ENCODE measurements around the gene MRPS18B.
"Not testable (repeated sequence)": the region's sequence is repeated elsewhere in the genome, so short reads cannot be mapped to it uniquely, and the experiment has no call there.

Gene MRPS18B

DNA sequence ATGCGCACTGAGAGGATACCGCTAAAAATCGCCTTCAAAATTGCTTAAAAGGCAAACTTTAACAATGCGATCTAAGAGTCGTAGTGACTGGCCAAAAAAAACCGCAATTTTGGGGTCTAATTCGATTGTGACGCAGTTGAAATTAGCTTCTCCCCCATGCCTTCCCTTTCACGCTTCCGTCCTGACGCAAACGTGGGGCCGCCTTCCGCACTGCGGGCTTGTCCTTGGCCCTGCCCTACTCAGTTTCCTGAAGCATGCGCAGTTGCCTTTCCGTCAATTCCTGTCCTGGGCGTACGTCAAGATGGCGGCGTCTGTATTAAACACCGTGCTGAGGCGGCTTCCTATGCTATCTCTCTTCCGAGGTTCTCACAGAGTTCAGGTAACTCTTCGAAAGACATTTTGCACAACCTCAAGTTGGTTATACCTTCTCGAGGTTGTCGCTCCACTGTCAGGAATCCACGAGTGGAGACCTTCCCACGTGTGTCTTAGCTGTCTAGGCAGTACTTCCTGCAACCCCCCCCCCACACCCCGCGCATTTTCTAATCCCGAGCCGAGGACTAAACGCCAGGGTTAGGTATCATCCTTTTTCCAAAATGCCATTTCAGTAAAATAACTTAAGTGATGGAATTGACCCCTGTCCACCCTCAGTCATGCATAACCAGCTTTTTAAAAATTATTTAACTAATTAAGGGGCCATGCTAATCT, at the start of gene MRPS18B:
Gene MRPS18B (plus strand): TSS at position 276 of the 705 bp plus-strand sequence. CDS start 26 bp downstream, at position 302.
- peak; percentile 91 for DNase-seq (ENCODE audit: insufficient read length, low spot score)
- FAIRE-seq, result no peak

DNA sequence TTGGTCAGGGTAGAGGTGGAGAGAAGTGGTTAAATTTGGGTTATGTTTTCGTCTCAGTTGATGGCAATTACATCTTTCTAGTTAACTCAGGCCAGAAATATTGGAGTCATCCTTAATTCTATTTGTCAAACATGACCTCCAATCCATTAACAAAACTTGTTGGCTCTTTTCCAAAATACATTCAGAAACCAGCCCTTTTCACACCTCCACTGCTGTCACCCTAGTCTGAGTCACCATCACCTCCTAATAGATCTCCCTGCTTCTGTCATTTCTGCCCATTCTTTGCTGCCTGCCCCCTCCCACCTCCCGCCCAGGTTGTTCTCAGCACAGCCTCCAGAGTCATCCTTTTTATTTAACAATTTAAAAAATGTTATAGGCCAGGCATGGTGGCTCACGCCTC, 49.4 kb upstream of the MRPS18B start:
- DNase-seq (ENCODE audit: insufficient read length, low spot score) (no peak), FAIRE-seq (no peak)

DNA sequence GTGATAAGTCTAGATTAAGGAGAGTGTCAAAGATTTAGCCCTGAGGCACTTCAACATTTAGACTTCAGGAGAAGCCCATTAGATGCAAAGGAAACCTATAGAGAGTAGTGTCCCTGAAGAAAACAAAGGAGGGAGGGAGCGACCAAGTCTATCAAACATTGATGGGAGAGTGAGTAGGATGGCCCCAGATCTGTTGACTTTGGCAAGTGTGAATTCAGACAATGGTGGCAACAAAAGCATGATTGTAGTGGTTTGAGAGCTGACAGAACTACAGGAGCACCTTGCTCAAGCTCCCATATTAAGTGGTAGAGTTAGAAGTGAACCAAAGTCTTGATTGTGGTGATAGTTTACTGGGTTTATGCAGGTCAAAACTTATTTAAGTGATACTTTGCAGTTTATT, 47.4 kb upstream of the MRPS18B start:
- DNase-seq (ENCODE audit: insufficient read length, low spot score) (no peak), FAIRE-seq (no peak)

DNA sequence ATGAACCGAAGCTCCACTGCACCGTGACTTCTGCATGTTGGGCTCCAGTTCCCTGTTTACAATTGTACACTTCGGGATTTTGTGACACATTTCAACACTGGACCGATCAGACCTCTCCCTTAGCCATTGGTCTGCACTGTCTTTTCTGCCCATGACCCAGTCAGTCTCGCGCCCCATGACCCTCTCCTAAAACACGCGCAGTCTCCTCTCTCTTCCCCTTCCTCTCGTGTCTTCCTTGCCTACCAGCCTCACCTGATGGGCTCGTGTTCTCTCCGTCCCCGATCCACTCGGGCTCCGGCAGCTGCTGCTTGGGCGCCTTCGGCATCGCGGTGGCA, 46.9 kb upstream of the MRPS18B start:
- DNase-seq (ENCODE audit: insufficient read length, low spot score) (no peak), FAIRE-seq (no peak)

DNA sequence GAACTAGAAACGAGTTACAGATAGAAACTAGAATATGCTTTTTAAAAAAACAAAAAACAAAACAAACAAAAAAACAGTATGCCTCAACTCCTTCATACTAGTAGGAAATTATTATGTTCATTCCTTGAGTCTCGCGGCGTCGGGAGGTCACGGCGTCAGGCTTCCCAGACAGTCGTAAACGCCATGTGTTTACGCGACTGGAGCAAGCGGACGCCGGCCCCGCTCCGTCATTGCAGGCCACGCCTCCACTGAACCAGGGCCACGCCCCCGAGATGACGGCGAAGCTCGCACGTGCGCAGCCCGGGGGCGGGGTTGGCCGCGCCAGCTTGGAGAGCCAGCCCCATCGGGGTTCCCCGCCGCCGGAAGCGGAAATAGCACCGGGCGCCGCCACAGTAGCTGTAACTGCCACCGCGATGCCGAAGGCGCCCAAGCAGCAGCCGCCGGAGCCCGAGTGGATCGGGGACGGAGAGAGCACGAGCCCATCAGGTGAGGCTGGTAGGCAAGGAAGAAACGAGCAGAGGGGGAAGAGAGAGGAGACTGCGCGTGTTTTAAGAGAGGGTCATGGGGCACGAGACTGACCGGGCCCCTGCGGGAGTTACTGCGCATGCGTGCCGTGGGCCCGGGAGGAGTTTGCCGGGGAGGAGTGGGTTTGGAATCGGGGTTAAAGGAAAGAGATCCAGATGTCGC, 46.4 kb upstream of the MRPS18B start, which contains the start of gene ABCF1:
Gene ABCF1 (plus strand): TSS at position 368 of the 687 bp plus-strand sequence. CDS start 46 bp downstream, at position 414.
- DNase-seq (ENCODE audit: insufficient read length, low spot score), result peak; percentile 96
- FAIRE-seq, result peak; percentile 95

DNA sequence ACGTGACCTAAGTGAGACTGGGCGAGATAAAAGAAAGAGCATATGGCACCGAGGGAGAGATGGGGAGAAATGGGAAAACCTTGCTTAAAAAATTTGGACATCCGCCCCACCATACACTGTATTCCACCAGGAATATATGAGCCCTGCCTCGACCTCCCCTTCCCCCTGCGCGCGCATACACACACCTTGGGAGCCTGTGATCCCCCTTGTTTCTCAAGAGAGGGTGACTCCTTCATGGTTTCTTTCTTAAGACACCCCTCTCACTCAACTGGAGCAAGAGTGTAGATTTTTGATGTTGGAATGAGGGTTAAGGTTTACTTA, 45.9 kb upstream of the MRPS18B start:
- DNase-seq (ENCODE audit: insufficient read length, low spot score) (no peak), FAIRE-seq (no peak)

DNA sequence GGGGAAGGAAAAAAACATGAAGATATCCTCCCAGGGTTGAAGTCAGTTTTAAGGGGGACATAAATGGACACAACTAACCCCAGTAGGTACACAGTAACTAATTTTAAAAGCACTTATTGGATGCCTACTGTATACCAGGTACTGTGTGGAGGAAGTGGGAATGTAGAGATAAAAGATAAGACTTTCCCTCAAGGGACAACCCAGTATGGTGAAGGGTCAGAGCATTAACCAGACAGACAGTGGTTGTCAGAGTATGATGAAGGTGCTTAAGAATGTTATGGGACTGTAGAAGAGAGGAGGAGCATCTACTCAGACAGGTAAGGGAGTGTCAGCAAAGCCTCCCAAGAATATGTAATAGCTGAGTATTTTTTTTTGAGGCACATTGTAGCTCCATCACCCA, 45.5 kb upstream of the MRPS18B start:
- no peak for DNase-seq (ENCODE audit: insufficient read length, low spot score)
- FAIRE-seq, result no peak

DNA sequence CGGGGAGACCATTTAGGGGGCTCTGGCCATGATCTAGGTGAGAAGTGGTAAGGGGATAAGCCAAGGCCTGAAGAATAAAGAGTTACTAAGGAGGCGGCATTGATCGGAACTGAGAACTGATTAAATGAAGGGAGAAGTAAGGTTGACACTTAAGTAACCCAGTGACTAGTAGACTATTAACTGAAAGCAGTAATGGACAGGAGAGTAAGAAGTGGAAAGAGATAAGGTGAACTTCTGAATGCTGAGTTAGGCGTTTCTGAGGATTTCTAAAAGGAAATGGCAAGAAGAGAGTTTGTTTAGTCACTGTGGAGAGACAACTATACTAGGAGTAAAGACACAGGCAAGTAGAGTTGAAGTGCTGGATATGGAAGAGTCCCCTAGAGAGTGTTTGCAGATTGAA, 44.5 kb upstream of the MRPS18B start:
- DNase-seq (ENCODE audit: insufficient read length, low spot score), result no peak
- no peak for FAIRE-seq

DNA sequence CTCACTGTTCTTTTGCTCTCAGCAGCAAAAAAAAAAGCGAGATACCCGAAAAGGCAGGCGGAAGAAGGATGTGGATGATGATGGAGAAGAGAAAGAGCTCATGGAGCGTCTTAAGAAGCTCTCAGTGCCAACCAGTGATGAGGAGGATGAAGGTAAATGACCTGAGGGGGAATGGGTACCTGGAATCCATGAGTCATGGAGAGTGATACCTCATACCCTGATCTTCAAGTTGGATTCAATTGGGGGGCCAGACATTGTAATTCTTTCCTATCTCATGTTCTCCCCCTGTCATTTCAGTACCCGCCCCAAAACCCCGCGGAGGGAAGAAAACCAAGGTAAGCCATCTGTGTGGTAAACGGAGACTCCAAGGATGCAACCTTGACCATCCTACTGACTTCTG, 39.6 kb upstream of the MRPS18B start:
- FAIRE-seq (no peak), DNase-seq (ENCODE audit: insufficient read length, low spot score) (no peak)

DNA sequence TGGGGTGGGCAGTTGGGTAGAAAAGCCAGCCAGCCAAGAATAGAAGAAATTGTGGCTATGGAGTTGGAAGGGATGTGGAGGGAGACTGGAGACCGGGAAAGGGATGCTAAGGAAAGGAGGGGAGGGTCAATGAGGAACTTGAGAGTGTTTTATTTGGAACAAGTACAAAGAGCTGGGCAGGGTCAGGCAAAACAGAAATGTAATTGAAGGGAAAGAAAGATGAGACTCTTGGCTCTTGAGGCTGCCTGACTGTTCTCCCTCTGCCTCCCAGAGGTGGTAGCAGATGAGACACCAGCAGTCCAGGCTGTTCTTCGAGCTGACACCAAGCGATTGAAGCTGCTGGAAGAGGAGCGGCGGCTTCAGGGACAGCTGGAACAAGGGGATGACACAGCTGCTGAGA, 33.7 kb upstream of the MRPS18B start:
- FAIRE-seq, result no peak

DNA sequence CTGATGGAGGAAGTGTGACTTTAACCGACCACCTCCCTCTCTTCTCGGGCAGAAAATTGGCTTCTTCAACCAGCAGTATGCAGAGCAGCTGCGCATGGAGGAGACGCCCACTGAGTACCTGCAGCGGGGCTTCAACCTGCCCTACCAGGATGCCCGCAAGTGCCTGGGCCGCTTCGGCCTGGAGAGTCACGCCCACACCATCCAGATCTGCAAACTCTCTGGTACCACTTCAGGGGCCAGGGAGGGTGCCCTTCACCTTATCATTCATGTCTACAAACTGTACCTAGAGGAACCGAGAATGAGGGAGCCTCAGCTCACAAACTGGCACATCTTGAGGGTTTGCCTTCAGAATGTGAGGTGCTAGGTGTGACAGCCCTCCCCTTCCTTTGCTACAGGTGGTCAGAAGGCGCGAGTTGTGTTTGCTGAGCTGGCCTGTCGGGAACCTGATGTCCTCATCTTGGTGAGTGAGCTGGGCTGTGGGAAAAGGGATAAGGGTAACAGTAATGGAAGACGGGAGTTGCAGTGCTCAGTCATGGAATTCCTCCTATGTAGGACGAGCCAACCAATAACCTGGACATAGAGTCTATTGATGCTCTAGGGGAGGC, 27.8 kb upstream of the MRPS18B start:
- DNase-seq (ENCODE audit: insufficient read length, low spot score), result no peak
- FAIRE-seq, result no peak

More for the DNA sequence above, 33.7 kb upstream of the MRPS18B start:
- DNase-seq (ENCODE audit: insufficient read length, low spot score), result no peak

DNA sequence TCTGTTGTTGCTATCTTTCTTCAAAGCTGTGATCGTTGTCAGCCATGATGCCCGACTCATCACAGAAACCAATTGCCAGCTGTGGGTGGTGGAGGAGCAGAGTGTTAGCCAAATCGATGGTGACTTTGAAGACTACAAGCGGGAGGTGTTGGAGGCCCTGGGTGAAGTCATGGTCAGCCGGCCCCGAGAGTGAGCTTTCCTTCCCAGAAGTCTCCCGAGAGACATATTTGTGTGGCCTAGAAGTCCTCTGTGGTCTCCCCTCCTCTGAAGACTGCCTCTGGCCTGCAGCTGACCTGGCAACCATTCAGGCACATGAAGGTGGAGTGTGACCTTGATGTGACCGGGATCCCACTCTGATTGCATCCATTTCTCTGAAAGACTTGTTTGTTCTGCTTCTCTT, 27.1 kb upstream of the MRPS18B start:
- FAIRE-seq, result no peak

DNA sequence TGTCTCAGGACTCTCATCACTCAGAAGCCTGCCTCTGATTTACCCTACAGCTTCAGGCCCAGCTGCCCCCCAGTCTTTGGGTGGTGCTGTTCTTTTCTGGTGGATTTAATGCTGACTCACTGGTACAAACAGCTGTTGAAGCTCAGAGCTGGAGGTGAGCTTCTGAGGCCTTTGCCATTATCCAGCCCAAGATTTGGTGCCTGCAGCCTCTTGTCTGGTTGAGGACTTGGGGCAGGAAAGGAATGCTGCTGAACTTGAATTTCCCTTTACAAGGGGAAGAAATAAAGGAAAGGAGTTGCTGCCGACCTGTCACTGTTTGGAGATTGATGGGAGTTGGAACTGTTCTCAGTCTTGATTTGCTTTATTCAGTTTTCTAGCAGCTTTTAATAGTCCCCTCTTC, 26.6 kb upstream of the MRPS18B start:
- no peak for FAIRE-seq
- no peak for DNase-seq (ENCODE audit: insufficient read length, low spot score)

More for the DNA sequence above, 27.1 kb upstream of the MRPS18B start:
- no peak for DNase-seq (ENCODE audit: insufficient read length, low spot score)

DNA sequence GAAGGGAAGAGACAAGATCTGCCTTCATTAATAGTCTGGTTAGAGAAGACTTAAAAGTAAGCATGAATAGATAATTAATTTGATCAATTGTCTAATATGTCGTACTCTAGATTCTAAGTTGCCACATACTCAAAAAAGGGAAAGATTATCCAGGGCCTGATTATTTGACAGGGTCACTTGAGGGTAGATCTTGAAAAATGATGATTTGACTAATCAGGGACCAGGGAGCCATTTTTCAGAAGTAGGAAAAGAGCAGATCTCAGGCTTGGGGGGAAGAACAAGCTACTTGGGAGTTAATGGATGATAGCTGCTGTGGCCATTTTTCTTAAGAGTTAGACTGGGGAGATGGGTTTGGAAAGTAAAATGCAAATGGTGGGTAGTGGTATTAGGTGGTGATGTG, 25.4 kb upstream of the MRPS18B start:
- DNase-seq (ENCODE audit: insufficient read length, low spot score) (no peak), FAIRE-seq (no peak)

DNA sequence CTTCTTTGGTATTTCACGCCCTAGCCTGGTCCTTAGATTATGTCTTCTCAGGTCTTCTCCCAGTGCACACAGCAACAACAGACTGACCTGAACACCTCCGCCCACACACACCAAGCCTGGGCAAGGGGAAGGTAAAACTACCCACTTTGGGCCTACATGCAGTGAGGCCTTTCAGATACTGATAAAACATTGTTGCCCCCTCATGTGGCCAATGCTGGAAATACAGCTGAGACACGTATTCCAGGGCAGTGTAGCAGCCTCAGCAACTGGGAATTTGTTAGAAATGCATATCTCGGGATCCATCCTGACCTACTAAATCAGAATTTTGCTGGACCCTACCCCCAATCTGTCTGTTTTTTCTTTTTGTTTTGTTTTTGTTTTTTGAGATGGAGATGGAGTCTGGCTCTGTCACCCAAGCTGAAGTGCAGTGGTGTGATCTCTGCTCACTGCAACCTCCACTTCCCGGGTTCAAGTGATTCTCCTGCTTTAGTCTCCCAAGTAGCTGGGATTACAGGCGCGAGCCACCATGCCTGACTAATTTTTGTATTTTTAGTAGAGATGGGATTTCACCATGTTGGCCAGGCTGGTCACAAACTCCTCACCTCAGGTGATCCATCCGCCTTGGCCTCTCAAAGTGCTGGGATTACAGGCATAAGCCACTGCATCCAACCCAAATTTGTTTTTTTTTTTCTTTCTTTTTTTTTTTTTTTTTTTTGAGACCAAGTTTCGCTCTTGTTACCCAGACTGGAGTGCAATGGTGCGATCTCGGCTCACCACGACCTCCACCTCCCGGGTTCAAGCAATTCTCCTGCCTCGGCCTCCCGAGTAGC, 20.1 kb upstream of the MRPS18B start:
- peak; percentile 79 for DNase-seq (ENCODE audit: insufficient read length, low spot score)
- not testable (repeated sequence) for FAIRE-seq

DNA sequence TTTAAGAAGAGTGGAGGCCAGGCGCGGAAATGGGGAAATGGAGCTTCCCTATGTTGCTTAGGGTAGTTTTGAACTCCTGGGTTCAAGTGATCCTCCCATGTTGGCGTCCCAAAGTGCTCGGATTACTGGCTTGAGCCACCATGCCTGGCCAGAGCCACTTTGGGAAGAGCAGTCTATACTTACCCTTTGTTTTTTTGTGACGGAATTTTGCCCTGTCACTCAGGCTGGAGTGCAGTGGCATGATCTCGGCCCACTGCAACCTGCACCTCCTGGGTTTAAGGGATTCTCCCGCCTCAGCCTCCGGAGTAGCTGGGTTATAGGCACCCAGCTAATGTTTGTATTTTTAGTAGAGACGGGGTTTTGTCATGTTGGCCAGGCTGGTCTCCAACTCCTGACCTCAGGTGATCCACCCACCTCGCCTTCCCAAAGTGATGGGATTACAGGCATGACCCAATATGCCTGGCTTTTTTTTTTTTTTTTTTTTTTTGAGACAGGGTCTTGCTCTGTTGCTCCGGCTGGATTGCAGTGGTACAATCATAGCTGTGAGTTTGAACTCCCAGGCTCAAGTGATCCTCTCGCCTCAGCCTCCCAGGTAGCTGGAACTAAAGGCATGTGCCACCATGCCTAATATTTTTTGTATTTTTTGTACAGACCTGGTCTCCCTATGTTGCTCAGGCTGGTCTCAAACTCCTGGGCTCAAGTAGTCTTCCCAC, 18.6 kb upstream of the MRPS18B start:
- FAIRE-seq (no peak), DNase-seq (ENCODE audit: insufficient read length, low spot score) (no peak)

DNA sequence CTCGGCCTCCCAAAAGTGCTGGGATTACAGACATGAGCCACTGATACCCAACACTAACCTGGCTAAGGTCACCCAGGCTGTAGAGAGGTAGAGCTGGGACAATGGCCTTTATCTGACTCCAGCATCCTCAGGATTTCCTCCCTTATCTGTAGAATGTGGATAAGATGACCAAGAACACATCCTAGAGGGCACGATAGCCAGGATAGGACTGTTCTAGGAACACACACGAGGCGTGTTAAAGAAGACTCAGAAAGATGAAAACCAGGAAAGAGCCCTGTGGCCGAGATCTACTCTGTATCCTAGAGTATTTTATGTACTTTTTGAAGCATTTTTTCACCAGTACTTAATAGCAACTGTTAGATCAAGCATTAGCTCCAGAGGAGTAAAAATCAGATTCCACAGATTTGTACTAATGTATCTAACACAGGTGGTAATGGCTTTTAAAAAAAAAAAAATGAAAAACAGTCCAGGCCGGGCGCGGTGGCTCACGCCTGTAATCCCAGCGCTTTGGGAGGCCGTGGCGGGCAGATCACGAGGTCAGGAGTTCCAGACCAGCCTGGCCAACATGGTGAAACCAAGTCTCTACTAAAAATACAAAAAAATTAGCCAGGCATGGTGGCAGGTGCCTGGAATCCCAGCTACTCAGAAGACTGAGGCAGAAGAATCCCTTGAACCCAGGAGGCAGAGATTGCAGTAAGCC, 17.9 kb upstream of the MRPS18B start:
- DNase-seq (ENCODE audit: insufficient read length, low spot score) (no peak), FAIRE-seq (no peak)

DNA sequence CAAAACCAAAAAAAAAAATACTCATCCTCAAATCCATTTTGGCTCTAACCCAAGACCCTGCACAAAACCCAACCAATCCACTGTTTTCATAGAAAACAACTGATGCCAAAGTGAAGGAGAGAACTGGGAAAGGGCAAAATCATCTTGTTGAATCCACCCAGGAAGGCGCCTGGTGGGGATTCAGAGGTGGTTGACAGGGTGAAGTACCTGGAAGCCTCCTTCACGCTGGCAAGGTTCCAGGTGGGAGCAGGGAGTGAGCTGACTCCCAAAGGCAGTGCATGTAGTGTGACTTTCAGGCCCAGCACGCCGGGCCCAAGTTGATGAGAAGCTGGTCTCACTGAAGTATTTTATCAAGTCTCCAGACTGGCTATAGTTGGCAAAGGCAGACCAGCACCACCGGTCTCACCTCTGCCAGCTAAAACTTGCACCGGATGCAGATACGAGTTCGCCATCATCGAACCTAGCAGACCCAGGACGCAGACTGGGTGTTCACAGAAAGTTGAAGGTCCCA, 17.1 kb upstream of the MRPS18B start:
- FAIRE-seq (no peak), DNase-seq (ENCODE audit: insufficient read length, low spot score) (no peak)

DNA sequence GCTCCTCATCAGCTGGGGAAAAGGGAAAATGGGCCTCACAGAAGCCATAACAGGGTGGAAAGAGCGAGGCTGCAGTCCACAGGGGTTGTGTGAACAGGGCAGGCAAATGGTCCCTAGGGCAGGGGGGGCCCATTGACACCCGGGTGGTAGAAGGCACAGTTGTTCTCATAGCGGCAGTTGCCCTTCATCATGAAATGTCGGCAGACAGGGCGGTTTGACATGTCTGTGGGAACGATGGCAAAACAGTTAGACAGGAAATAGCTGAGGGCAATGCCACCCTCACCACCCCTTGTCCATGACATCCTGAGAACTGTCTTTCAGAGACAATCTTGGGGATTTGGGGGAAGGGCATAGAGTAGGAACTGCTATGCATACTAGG, 16.2 kb upstream of the MRPS18B start:
- FAIRE-seq (no peak), DNase-seq (ENCODE audit: insufficient read length, low spot score) (no peak)
